ENCODE measurements around the gene SERPINA3.

SERPINA3 gene

GRCh38 chr14:94613720-94614644 is 1.8 kb downstream of the SERPINA3 start:
- H3K4me3 ChIP-seq (ENCODE audit: low read depth, low read length) = no peak overlapping the region
- no peak for TF ChIP-seq CTCF (IDR thresholded peaks at IDR 0.05; ENCODE audit: low read depth, low read length)

GRCh38 chr14:94614802-94615201 is 2.6 kb downstream of the SERPINA3 start:
- no peak overlapping the region for H3K4me3 ChIP-seq (ENCODE audit: low read depth, low read length)
- no peak for TF ChIP-seq CTCF (IDR thresholded peaks at IDR 0.05; ENCODE audit: low read depth, low read length)

GRCh38 chr14:94615254-94615653 is 3.1 kb downstream of the SERPINA3 start:
- no peak overlapping the region for H3K4me3 ChIP-seq (ENCODE audit: low read depth, low read length)
- no peak for TF ChIP-seq CTCF (IDR thresholded peaks at IDR 0.05; ENCODE audit: low read depth, low read length)

GRCh38 chr14:94615823-94616570 is 3.8 kb downstream of the SERPINA3 start:
- no peak for TF ChIP-seq CTCF (IDR thresholded peaks at IDR 0.05; ENCODE audit: low read depth, low read length)
- H3K4me3 ChIP-seq (ENCODE audit: low read depth, low read length) = no peak overlapping the region

GRCh38 chr14:94617366-94617941 is 5.3 kb downstream of the SERPINA3 start:
- H3K4me3 ChIP-seq (ENCODE audit: low read depth, low read length) = no peak overlapping the region
- TF ChIP-seq CTCF (IDR thresholded peaks at IDR 0.05; ENCODE audit: low read depth, low read length) = no peak

GRCh38 chr14:94617988-94618822 is 6.0 kb downstream of the SERPINA3 start:
- TF ChIP-seq CTCF (IDR thresholded peaks at IDR 0.05; ENCODE audit: low read depth, low read length) = no peak
- H3K4me3 ChIP-seq (ENCODE audit: low read depth, low read length) = no peak overlapping the region
